Measurements from ENCODE around the gene NQO2. TPM values are rescaled to one million over a fixed set of nuclear protein-coding genes. Genes with fewer than 3 reads are reported as not detected.
"Not testable (repeated sequence)": the region's sequence is repeated elsewhere in the genome, so short reads cannot be mapped to it uniquely, and the experiment has no call there.

Gene NQO2
- total RNA-seq, 1 experiment from 2014 or later = 35.8 TPM

DNA sequence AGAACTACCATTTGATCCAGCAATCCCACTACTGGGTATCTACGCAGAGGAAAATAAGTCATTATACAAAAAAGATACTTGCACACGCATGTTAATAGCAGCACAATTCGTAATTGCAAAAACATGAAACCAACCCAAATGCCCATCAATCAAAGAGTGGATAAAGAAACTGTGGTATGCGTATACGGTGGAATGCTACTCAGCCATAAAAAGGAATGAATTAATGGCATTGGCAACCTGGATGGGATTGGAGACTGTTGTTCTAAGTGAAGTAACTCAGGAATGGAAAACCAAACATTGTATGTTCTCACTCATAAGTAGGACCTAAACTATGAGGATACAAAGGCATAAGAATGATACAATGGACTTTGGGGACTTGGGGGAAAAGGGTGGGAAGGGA is 27.0 kb upstream of the NQO2 start:
- H3K4me1 ChIP-seq; H3K9me3 Mint-ChIP-seq (ENCODE audit: unreplicated experiment); intact Hi-C loops (cut with micrococcal nuclease; ENCODE audit: unreplicated experiment); H3K4me3 Mint-ChIP-seq (ENCODE audit: unreplicated experiment); H3K27me3 ChIP-seq (replicated peaks; ENCODE audit: control insufficient read depth, insufficient read depth, low read length); H3K4me1 Mint-ChIP-seq (ENCODE audit: low read depth, unreplicated experiment); H3K9me3 ChIP-seq; BruUV-seq (replicated peaks); H3K36me3 ChIP-seq (ENCODE audit: control insufficient read depth, insufficient read depth, low read length); H3K27ac Mint-ChIP-seq (ENCODE audit: unreplicated experiment); DNase-seq; H3K27me3 Mint-ChIP-seq (ENCODE audit: insufficient read depth, unreplicated experiment); H3K4me3 ChIP-seq (ENCODE audit: low read depth, low read length): not testable (repeated sequence)
- ChIA-PET POLR2A (interaction anchor here (1.6 kb wide), 2 partner anchors 16 to 17 kb away, joined by 9 to 10 read pairs; no protein-coding TSS in a partner anchor), CTCF (interaction anchor here (0.9 to 1.2 kb wide), 2 partner anchors 16 to 95 kb away, joined by 3 to 4 read pairs; no protein-coding TSS in a partner anchor)
- H3K36me3 Mint-ChIP-seq (ENCODE audit: insufficient read depth, unreplicated experiment) = peaks cover 18% of the 10 kb centered on the region

DNA sequence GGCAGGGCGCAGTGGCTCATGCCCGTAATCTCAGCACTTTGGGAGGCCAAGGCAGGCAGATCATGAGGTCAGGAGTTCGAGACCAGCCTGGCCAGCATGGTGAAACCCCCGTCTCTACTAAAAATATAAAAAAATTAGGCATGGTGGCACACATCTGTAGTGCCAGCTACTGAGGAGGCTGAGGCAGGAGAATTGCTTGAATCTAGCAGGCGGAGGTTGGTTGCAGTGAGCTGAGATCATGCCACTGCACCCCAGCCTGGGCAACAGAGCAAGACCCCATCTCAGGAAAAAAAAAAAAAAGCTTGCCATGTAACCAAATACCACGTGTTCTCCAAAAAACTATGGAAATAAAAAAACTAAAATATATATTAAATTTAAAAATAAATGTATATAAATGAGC is 26.5 kb upstream of the NQO2 start:
- peaks cover 18% of the 10 kb centered on the region for H3K36me3 Mint-ChIP-seq (ENCODE audit: insufficient read depth, unreplicated experiment)
- H3K27ac Mint-ChIP-seq (ENCODE audit: unreplicated experiment); CTCF ChIA-PET; H3K4me1 ChIP-seq; H3K9me3 Mint-ChIP-seq (ENCODE audit: unreplicated experiment); intact Hi-C loops (cut with micrococcal nuclease; ENCODE audit: unreplicated experiment); DNase-seq; H3K9me3 ChIP-seq; H3K4me1 Mint-ChIP-seq (ENCODE audit: low read depth, unreplicated experiment); H3K36me3 ChIP-seq (ENCODE audit: control insufficient read depth, insufficient read depth, low read length); H3K4me3 ChIP-seq (ENCODE audit: low read depth, low read length); H3K4me3 Mint-ChIP-seq (ENCODE audit: unreplicated experiment); H3K27me3 ChIP-seq (replicated peaks; ENCODE audit: control insufficient read depth, insufficient read depth, low read length); H3K27me3 Mint-ChIP-seq (ENCODE audit: insufficient read depth, unreplicated experiment); BruUV-seq (replicated peaks); POLR2A ChIA-PET: not testable (repeated sequence)

DNA sequence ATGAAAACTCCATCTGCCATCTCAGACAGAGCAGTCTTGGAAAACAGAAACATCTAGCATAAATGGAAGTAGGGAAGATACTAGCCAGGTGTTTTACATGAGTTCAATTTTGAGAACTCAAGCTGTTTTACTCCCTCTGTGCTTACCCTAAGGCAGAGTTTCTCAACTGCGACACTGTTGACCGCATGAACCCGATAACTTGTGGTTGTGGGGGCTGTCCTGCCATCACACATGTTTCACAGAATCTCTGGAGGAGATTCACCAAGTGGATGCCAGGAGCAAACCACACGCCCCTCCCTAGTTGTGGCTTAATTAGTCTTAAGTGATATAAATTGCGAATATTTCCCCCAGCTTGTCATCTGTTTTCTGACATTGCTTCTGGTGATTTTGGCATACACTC is 26.0 kb upstream of the NQO2 start:
- CTCF ChIA-PET = no interaction called here
- no TSS peak for BruUV-seq (replicated peaks)
- no peaks in the 10 kb centered on the region for H3K36me3 ChIP-seq (ENCODE audit: control insufficient read depth, insufficient read depth, low read length)

DNA sequence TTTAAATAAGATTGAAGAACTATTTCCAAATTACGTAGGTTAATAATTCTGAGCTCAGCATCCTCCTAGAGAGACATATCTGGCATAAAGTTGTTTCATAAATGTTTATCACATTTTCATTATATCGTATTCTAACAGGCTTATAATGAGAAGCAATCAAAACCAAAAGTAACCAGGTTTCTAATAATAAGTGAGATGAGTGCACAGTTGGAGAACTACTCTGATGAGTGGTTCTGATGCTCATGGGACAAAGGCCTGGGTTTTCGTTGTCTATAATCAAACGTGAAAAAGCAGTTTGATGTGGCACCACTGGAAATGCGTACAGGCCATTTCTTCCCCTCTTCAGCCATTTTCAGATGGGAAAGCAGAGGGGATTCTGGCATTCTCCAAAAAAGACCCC is 23.6 kb upstream of the NQO2 start:
- Mint-ChIP-seq H3K27ac (ENCODE audit: unreplicated experiment) (no peak overlapping the region), H3K4me1 (ENCODE audit: low read depth, unreplicated experiment) (peaks cover 9% of the 10 kb centered on the region), H3K36me3 (ENCODE audit: insufficient read depth, unreplicated experiment) (peaks cover 10% of the 10 kb centered on the region), H3K27me3 (ENCODE audit: insufficient read depth, unreplicated experiment) (no peaks in the 10 kb centered on the region), H3K9me3 (ENCODE audit: unreplicated experiment) (no peaks in the 10 kb centered on the region), H3K4me3 (ENCODE audit: unreplicated experiment) (no peak overlapping the region)
- CTCF ChIA-PET = no interaction called here
- H3K27me3 ChIP-seq (replicated peaks; ENCODE audit: control insufficient read depth, insufficient read depth, low read length) = no peaks in the 10 kb centered on the region
- no peaks in the 10 kb centered on the region for H3K9me3 ChIP-seq
- no TSS peak for BruUV-seq (replicated peaks)
- peaks cover 27% of the 10 kb centered on the region for H3K4me1 ChIP-seq
- DNase-seq = no peak
- H3K4me3 ChIP-seq (ENCODE audit: low read depth, low read length) = no peak overlapping the region
- TF ChIP-seq, protein P1, sequence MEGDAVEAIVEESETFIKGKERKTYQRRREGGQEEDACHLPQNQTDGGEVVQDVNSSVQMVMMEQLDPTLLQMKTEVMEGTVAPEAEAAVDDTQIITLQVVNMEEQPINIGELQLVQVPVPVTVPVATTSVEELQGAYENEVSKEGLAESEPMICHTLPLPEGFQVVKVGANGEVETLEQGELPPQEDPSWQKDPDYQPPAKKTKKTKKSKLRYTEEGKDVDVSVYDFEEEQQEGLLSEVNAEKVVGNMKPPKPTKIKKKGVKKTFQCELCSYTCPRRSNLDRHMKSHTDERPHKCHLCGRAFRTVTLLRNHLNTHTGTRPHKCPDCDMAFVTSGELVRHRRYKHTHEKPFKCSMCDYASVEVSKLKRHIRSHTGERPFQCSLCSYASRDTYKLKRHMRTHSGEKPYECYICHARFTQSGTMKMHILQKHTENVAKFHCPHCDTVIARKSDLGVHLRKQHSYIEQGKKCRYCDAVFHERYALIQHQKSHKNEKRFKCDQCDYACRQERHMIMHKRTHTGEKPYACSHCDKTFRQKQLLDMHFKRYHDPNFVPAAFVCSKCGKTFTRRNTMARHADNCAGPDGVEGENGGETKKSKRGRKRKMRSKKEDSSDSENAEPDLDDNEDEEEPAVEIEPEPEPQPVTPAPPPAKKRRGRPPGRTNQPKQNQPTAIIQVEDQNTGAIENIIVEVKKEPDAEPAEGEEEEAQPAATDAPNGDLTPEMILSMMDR (IDR thresholded peaks at IDR 0.05; ENCODE audit: insufficient read depth in 1 of 2, low read depth in 1 of 2, low read length in 1 of 2, severe bottlenecking in 1 of 2, unreplicated experiment in 1 of 2) = no peak
- intact Hi-C loops (cut with micrococcal nuclease; ENCODE audit: unreplicated experiment) = no loop called here
- POLR2A ChIA-PET = no interaction called here
- H3K36me3 ChIP-seq (ENCODE audit: control insufficient read depth, insufficient read depth, low read length) = no peaks in the 10 kb centered on the region

More for the DNA sequence above, 26.0 kb upstream of the NQO2 start:
- no peak overlapping the region for H3K4me3 Mint-ChIP-seq (ENCODE audit: unreplicated experiment)
- intact Hi-C loops (cut with micrococcal nuclease; ENCODE audit: unreplicated experiment) = no loop called here
- H3K9me3 Mint-ChIP-seq (ENCODE audit: unreplicated experiment) = no peaks in the 10 kb centered on the region
- no peaks in the 10 kb centered on the region for H3K27me3 Mint-ChIP-seq (ENCODE audit: insufficient read depth, unreplicated experiment)
- Histone ChIP-seq H3K27me3 (replicated peaks; ENCODE audit: control insufficient read depth, insufficient read depth, low read length) (no peaks in the 10 kb centered on the region), H3K4me3 (ENCODE audit: low read depth, low read length) (no peak overlapping the region), H3K9me3 (no peaks in the 10 kb centered on the region), H3K4me1 (peaks cover 13% of the 10 kb centered on the region)
- no peaks in the 10 kb centered on the region for H3K4me1 Mint-ChIP-seq (ENCODE audit: low read depth, unreplicated experiment)
- H3K27ac Mint-ChIP-seq (ENCODE audit: unreplicated experiment) = no peak overlapping the region
- H3K36me3 Mint-ChIP-seq (ENCODE audit: insufficient read depth, unreplicated experiment) = peaks cover 18% of the 10 kb centered on the region
- TF ChIP-seq, protein P1 (IDR thresholded peaks at IDR 0.05; ENCODE audit: insufficient read depth in 1 of 2, low read depth in 1 of 2, low read length in 1 of 2, severe bottlenecking in 1 of 2, unreplicated experiment in 1 of 2) = no peak
- DNase-seq = no peak
- POLR2A ChIA-PET = no interaction called here
